Panc1 (cell line): ENCODE measurements around the gene APLF.

ENCODE experiments used
- CTCF ChIP-seq: fragments of 450-650 bp; IDR thresholded peaks from 2 replicates; pipeline ENCODE4 v1.5.1; 2017; ENCODE audit warnings: mild to moderate bottlenecking
- POLR2AphosphoS5 ChIP-seq: IDR thresholded peaks from 2 replicates; pipeline ENCODE4 v1.6.1; 2012; ENCODE audit warnings: mild to moderate bottlenecking, low read depth, low read length, moderate library complexity
- TCF7L2 ChIP-seq: IDR thresholded peaks from 2 replicates; pipeline ENCODE4 v1.6.1; 2011; ENCODE audit warnings: mild to moderate bottlenecking, low read depth, low read length, inconsistent platforms

GRCh38 chr2:68544811-68545210 is 77.4 kb downstream of the APLF start:
- TF ChIP-seq CTCF (no peak), TCF7L2 (no peak), POLR2AphosphoS5 (no peak)
